Stimulated activated CD4-positive, alpha-beta T cell treated with anti-CD3 and anti-CD28 coated beads, Interleukin-4, amount 100 ng/mL, for 48 hours (primary cell): Measurements from ENCODE around the gene MDGA2.
A peak's percentile ranks its signal among the peaks of the same experiment; 100 is the strongest.

Experiments
- DNase-seq, 2 donors: peaks; one replicate each; pipeline ENCODE4 v3.0.0-alpha.2; 2020; ENCODE audit warnings: low read depth in 2 of 2

The MDGA2 gene

DNA sequence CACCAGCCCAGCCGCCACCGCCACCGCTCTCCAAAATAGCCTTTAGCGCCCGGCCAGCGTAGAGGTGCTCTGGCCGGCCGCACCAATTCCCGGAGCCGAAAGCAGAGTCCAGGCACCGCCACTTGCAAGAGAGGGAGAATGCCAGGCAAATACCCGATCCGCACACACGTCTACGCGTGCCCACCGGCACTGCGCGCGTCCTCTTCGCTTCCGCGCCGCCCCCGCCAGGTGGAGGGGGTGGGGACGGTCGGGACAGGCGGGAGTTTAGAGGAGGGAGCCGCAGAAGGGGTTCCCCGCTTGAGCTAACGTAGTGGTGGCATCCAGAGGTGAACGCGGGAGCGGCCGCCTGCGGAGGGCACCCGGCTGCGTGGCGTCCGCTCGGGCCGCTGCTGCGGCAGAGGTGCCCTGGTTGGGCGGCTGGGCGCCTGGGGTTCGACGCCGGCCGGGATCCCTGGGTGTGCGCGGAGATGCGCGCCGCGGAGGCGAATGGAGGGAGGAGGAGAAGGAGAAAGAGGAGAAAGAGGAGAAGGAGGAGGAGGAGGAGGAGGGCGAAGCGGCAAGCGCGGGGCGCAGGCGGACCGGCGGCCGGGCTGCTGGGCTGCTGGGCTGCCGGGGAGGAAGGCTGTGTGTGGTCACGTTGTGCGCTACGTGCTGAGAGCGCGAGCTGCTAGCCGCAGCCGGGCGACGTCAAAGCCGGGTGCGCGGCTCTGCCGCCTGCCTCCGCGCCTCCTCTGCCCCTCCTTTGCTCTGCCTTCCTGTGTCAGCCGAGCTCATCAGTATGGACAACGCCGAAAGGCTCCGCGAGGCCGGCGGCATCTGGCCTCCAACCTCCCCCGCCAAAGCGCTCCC is at the start of gene MDGA2:
MDGA2 (minus strand) TSS at position 140 of the 849 bp plus-strand sequence.
- peak in 1 of 2 donors; percentile 0 for DNase-seq

GRCh38 chr14:47722929-47723693 is 47.7 kb upstream of the MDGA2 start:
- DNase-seq = no peak

- no peak for DNase-seq
These were observed 44.9 kb upstream of the MDGA2 start for GRCh38 chr14:47720281-47720680.

DNA sequence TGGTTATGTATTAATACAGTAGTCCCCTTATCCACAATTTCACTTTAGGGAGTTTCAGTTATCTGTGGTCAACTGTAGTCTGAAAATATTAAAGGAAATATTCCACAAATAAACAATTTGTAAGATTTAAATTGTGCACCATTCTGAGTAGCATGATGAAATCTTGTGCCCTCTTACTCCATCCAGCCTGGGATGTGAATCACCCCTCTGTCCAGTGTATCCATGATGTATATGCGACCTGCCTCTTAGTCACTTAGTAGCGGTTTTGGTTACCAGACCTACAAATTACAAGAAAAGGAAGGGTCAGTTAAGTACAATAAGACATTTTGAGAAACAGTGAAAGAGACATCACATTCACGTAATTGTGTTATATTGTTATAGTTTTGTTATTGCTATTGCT is 39.9 kb upstream of the MDGA2 start:
- no peak for DNase-seq

DNA sequence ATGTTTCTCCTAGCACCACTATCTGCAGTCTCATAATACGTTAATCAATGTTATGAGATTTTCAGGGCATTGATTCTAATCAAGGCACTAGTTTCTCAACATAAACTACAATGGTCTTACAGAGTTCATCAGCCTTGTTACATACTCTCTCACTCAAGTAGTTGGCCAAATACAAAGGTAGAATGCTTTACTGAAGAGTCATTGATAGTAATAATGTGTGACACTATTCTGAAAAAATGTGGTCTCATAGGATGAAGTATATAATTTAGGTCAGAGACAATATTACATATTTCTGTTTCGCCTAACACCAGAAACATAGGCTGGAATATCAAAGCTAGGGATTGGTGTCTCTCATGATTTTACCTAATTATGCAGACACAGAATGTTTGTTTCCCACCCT is 35.2 kb upstream of the MDGA2 start:
- DNase-seq = no peak

DNA sequence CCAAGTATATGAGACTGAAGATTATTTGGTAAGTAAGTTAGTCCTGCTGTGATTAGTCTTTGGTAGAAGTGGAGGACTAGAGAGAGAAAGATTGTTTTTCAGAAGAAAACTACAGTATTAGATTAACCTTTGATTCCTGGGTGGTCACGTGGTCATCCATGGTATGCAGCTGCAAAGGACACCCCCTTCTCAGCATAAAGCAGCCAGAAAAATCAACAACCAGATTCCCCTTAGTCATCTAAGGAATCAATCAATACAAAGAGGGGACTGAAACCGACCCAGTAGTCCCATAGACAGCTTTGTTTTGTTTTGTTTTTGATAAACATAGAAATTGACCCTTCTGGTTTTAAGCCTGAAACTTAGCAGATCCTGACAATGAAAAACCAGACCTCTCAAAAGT is 30.3 kb upstream of the MDGA2 start:
- no peak for DNase-seq

- DNase-seq = no peak
These were observed 16.4 kb upstream of the MDGA2 start for GRCh38 chr14:47691829-47692228.

DNA sequence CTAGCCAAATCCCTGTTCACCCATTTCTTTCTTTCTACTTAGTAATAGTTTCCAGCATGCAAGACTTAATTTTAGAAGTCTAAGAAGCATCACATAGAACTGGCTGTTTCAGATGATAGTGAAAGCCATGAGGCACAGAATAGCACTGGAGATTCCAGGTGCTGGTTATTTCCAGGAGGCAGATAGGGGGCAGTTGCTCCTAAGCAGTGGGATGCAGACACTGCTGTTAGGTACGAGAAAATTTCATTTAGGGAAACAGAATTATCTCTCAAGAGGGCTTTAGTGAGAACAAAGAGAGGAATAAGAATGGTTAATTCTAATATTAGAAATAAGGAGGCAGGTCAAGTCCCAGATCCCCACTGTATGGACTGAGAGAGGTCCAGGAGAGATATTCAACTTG is 3.6 kb upstream of the MDGA2 start:
- DNase-seq = no peak

GRCh38 chr14:47678157-47678556 is 2.8 kb upstream of the MDGA2 start:
- DNase-seq = no peak

DNA sequence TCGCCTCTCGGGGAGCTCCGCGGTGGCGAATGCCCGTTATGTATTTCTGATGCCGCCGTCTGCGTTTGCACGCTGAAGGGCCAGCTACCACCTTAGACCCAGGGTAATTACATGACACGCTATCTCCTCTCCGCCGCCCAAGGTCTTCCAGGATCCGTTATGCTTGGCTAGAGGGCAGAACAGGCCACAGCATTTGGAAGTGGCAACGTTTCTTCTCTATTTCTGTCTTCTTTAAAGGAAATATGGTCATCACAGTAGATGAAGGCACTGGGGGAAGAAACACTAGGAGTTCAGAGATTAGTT is 861 bp upstream of the MDGA2 start:
- DNase-seq = no peak

DNA sequence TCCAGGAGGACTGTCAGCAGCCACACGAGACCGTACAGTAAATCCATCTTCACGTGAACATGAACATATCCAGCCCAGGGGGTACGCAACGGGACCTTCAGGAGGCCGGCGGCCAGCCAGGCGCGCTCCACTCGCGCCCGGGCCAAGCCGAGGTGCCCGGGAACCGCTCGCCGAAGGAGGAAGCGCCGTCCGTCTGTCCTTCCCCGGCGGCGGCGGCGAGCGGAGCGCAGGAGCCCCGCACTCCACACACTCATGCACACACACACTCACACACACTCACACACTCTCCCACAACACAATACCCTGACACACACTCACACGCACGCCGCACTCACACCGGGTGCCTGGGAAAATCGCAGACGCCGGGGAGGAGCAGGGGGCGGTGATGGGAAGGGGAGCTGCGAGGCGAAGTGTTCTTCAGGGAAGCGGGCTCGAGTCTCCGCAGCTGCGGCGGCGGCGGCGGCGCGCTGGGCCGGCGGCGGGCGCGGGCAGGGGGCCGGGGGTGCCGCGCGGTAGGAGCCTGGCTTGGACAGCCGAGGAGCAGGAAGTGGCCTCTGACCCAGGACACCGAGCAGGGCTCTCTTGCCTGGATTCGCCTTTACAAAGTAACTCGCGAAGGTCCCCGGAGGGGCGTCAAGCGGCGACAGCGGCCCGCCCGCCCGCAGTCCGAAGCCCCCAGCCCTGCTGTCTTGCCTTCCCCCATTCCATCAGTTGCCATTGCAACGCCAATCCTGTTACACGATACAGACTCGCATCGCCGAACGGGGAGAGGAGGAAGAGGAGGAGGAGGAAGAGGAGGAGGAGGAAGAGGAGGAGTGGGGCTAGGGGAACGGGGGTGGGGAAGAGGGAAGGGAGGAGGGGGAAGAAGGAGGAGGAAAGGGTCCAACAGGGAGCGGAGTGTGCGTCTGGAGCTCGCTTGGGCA is 601 bp downstream of the MDGA2 start:
- no peak for DNase-seq

DNA sequence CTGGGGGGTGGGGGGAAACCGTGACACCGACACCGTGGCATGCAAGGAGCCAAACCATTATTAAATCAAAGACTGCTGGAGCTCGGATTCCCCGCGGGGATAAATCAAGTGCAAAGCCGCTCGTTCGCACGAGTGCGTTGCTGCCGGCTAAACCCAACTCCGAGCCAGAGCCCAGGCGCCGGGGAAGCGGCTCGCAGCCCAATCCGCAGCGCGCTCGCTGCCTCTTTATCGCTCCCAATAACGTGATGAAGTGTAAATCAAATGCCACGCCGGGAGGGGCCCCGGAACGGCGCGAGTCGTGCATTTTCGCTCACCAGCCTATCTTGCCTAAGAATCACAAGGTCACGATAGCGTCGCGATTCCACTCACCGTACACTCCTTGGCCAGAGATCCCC is 1.3 kb downstream of the MDGA2 start:
- DNase-seq = no peak

- DNase-seq = no peak
These were observed 9.9 kb downstream of the MDGA2 start for GRCh38 chr14:47665337-47666134.

GRCh38 chr14:47662466-47662865 is 12.9 kb downstream of the MDGA2 start:
- no peak for DNase-seq

GRCh38 chr14:47660158-47660557 is 15.2 kb downstream of the MDGA2 start:
- DNase-seq = no peak

DNA sequence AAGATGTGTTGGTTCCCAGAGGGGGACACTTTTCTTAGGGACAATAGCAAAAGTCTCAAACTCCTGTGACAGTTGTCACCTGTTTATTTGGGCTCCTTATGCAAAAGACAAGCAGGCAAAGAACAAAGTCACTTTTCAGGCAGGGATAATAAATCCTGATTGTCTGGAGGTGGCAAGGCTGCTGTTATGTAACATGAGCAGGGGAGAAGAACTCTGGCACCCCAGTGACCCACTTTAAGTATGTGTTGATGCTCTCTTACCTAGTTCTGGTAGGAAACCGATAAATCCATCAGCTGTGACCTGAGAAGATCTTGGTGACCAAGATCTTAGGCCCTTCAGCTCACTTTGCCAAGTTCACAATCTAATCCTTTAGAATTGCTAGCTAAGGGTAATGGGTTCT is 17.4 kb downstream of the MDGA2 start:
- no peak for DNase-seq

GRCh38 chr14:47657143-47657542 is 18.3 kb downstream of the MDGA2 start:
- DNase-seq = no peak

DNA sequence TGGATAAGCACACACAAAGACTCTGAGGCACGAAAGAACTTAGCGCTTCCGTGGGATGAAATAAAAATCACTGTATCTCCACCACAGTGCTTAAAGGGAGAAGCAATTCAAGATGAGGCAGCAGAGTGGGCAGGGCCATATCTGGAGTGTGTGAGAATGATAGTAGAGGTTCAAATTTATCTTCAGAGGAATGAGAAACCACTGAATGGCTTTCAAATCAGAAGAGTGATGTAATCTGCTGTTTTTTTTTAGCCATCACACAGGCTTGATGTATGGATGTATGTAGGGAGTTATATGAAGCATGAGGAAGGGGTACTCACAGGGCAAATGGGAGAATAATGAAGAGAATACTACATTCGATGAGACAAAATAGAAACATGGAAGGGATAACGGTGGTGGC is 24.1 kb downstream of the MDGA2 start:
- no peak for DNase-seq

GRCh38 chr14:47637753-47638152 is 37.7 kb downstream of the MDGA2 start:
- no peak for DNase-seq

DNA sequence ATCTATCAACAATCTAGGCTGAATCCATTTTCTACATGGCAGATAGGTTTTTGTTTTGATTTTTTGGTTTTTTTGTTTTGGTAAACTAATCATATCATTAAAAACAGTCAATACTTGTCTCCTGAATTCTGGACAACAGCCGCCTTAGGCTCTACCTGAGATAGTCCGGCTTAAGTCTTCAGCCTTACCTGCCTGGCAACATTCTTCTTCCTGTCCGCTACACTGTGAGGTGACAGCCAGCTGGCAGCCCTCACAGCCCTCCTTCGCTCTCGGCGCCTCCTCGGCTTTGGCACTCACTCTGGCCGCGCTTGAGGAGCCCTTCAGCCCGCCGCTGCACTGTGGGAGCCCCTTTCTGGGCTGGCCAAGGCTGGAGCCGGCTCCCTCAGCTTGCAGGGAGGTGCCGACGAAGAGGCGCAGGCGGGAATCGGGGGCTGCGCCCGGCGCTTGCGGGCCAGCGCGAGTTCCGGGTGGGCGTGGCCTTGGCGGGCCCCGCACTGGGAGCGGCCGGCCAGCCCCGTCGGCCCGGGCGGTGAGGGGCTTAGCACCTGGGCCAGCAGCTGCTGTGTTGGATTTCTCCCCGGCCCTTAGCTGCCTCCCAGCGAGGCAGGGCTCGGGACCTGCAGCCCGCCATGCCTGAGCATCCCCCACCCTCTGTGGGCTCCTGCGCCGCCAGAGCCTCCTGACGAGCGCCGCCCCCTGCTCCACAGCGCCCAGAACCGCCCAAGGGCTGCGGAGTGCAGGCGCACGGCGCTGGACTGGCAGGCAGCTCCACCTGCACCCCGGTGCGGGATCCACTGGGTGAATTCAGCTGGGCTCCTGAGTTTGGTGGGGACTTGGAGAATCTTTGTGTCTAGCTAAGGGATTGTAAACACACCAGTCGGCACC is 49.0 kb downstream of the MDGA2 start:
- no peak for DNase-seq
